GM18505 (cell line): Measurements from ENCODE around the gene FBXO47.
"Not testable (repeated sequence)": the region's sequence is repeated elsewhere in the genome, so short reads cannot be mapped to it uniquely, and the experiment has no call there.

ENCODE experiments used
- ATAC-seq: cut with Tn5 transposase; IDR thresholded peaks from one replicate; pipeline ENCODE4 v1.9.1; 2021; ENCODE audit not compliant: unreplicated experiment
- POLR2A ChIP-seq: IDR thresholded peaks from 4 replicates; pipeline ENCODE4 v1.6.1; 2011; ENCODE audit warnings: borderline replicate concordance; ENCODE audit not compliant: insufficient read depth, insufficient read length; ENCODE audit errors: extremely low read depth

Gene FBXO47

GRCh38 chr17:38969281-38969680 is 2.1 kb upstream of the FBXO47 start:
- ATAC-seq: no peak
- TF ChIP-seq POLR2A: no peak

- TF ChIP-seq POLR2A: no peak
Measured at GRCh38 chr17:38961413-38961812, 5.8 kb downstream of the FBXO47 start.

GRCh38 chr17:38960402-38960801 is 6.8 kb downstream of the FBXO47 start:
- TF ChIP-seq POLR2A: no peak
- no peak for ATAC-seq

More at GRCh38 chr17:38961413-38961812, 5.8 kb downstream of the FBXO47 start:
- no peak for ATAC-seq

GRCh38 chr17:38959508-38959907 is 7.7 kb downstream of the FBXO47 start:
- ATAC-seq: no peak
- no peak for TF ChIP-seq POLR2A

GRCh38 chr17:38958756-38959155 is 8.4 kb downstream of the FBXO47 start:
- no peak for TF ChIP-seq POLR2A
- ATAC-seq: no peak

- ATAC-seq: no peak
- no peak for TF ChIP-seq POLR2A
Measured at GRCh38 chr17:38958326-38958725, 8.9 kb downstream of the FBXO47 start.

- not testable (repeated sequence) for ATAC-seq
Measured at GRCh38 chr17:38953800-38954199, 13.4 kb downstream of the FBXO47 start.

GRCh38 chr17:38947189-38947588 is 20.0 kb downstream of the FBXO47 start:
- ATAC-seq: no peak
- no peak for TF ChIP-seq POLR2A

GRCh38 chr17:38943607-38944006 is 23.6 kb downstream of the FBXO47 start:
- no peak for TF ChIP-seq POLR2A
- ATAC-seq: no peak

- TF ChIP-seq POLR2A: no peak
- ATAC-seq: no peak
Measured at GRCh38 chr17:38942696-38943334, 24.4 kb downstream of the FBXO47 start.

- no peak for TF ChIP-seq POLR2A
- no peak for ATAC-seq
Measured at GRCh38 chr17:38940404-38940803, 26.8 kb downstream of the FBXO47 start.

- ATAC-seq: no peak
- TF ChIP-seq POLR2A: no peak
Measured at GRCh38 chr17:38939987-38940386, 27.2 kb downstream of the FBXO47 start.

GRCh38 chr17:38933962-38934361 is 33.2 kb downstream of the FBXO47 start:
- ATAC-seq: not testable (repeated sequence)

GRCh38 chr17:38930782-38931181 is 36.4 kb downstream of the FBXO47 start:
- not testable (repeated sequence) for ATAC-seq
